Hepatocyte (in vitro differentiated cells): ENCODE measurements around the gene SLC12A7.

Experiments
- EZH2 ChIP-seq: fragments of 200-600 bp; sonication (generic); IDR thresholded peaks from 2 replicates; pipeline ENCODE4 v1.6.1; 2016; ENCODE audit warnings: antibody characterized with exemption, mild to moderate bottlenecking, borderline replicate concordance
- EZH2phosphoT487 ChIP-seq: fragments of 200-600 bp; sonication (generic); IDR thresholded peaks from one replicate; pipeline ENCODE4 v1.6.1; 2018; ENCODE audit warnings: antibody characterized with exemption, mild to moderate bottlenecking, low read depth, moderate library complexity; ENCODE audit not compliant: unreplicated experiment, severe bottlenecking
- TF ChIP-seq, protein P1 (sequence below): fragments of 200-600 bp; sonication (generic); IDR thresholded peaks from 2 replicates; pipeline ENCODE4 v1.5.1; 2016; ENCODE audit warnings: antibody characterized with exemption, mild to moderate bottlenecking; ENCODE audit not compliant: poor library complexity

DNA sequence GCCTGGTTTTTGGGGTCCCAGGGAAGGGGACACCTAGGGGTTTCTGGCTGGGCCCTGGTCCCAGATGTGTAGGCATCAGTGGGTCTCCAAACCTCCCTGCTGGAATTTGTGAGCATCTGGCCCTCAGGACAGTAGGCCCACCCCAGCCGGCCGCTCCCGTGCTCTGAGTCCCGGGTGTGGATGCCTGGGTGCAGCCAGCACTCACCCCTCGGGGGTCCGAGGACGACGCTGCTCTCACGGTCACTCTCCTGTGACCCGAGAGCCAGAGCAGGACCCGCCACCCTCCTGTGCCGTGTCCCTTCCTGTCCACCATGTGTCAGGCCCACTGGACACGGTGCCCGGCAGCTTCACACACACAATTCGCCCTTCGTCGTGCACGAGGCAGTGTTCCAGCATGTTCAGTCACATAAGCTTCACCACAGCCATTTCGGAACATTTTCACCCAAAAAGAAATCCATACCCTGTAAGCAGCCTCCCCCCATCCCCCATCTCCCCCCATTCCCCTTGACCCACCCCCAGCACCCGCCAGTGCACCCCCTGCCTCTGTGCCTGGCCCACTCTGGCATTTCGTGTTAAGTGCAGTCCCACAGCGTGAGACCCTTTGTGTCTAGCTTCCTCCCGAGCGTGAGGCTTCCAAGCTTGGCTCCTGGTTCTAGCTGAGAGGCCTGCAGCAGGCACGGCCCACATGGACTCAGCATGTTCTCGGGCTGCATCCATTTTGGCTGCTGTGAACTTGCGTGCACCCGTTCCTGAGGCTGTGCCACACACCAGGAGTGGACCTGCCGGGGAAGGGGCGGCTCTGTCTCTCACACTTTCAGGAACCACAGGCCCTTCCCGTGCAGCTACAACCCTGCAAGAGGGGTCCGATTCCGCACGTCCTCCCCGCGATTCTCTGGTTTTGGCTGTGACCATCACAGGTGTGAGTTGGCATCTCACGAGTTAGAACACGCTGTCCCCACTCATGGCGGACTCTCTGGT is 62.7 kb downstream of the SLC12A7 start:
- TF ChIP-seq, protein P1, sequence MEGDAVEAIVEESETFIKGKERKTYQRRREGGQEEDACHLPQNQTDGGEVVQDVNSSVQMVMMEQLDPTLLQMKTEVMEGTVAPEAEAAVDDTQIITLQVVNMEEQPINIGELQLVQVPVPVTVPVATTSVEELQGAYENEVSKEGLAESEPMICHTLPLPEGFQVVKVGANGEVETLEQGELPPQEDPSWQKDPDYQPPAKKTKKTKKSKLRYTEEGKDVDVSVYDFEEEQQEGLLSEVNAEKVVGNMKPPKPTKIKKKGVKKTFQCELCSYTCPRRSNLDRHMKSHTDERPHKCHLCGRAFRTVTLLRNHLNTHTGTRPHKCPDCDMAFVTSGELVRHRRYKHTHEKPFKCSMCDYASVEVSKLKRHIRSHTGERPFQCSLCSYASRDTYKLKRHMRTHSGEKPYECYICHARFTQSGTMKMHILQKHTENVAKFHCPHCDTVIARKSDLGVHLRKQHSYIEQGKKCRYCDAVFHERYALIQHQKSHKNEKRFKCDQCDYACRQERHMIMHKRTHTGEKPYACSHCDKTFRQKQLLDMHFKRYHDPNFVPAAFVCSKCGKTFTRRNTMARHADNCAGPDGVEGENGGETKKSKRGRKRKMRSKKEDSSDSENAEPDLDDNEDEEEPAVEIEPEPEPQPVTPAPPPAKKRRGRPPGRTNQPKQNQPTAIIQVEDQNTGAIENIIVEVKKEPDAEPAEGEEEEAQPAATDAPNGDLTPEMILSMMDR, result no peak
- TF ChIP-seq EZH2phosphoT487, result no peak
- TF ChIP-seq EZH2, result no peak
